Effector CD4-positive, alpha-beta T cell (primary cell): ENCODE measurements around the gene UFD1.

Source experiments
- DNase-seq: peaks from one replicate; pipeline ENCODE4 v3.0.0-alpha.2; 2020

The UFD1 gene

DNA sequence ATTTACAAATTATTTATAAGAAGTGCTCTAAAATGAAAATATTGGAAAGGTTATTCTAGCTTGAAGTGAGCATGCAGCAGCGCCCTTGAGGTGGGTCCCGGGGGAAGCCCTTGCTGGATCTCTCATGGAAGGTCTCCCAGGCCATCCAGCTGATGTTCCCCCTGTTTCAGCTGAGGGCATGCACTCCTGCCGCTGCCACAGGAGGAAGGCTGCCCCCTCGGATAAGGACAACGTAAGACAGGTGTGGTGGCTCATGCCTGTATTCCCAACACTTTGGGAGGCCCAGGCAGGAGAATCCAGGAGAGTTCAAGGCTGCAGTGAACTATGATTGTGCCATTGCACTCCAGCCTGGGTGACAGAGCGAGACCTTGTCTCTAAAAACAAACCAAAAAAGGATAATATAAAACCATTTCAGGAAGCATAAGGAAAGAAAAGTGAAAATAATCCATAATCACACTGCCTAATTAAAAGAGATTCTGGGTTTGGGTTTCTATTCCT is 15.7 kb upstream of the UFD1 start:
- DNase-seq, result no peak

GRCh38 chr22:19494001-19494560 is 15.1 kb upstream of the UFD1 start:
- no peak for DNase-seq

DNA sequence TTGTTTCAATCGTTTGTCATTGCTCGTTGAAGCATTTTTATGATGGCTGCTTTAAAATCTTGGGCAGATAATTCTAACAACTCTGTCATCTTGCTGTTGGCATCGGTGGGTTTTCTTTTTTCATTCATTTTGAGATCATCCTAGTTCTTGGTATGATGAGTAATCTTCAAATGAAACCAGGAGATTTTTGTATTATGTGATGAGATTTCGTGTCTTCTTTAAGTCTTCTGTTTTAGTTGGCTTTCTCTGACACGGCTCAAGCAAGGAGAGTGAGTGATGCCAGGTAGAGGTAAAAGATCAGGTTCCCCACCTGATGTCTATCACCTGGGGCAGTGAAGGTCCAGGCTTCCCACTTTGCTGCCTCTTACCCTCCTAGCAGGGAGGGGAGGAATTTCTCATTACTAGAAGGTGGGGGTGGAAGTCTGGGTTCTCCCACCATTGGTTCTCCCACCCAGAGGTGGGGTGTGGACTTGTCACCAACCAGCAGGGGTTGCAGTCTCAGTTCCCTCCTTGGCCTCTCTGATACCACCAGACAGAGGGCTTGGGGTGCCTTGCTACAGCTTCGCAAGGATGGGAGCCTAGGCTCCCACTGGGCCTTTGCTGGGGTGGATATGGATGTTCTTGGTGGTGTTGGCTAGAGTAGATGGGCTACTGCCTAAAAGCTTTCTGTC is 13.6 kb upstream of the UFD1 start:
- DNase-seq, result no peak

GRCh38 chr22:19490628-19491230 is 11.7 kb upstream of the UFD1 start:
- DNase-seq, result no peak

DNA sequence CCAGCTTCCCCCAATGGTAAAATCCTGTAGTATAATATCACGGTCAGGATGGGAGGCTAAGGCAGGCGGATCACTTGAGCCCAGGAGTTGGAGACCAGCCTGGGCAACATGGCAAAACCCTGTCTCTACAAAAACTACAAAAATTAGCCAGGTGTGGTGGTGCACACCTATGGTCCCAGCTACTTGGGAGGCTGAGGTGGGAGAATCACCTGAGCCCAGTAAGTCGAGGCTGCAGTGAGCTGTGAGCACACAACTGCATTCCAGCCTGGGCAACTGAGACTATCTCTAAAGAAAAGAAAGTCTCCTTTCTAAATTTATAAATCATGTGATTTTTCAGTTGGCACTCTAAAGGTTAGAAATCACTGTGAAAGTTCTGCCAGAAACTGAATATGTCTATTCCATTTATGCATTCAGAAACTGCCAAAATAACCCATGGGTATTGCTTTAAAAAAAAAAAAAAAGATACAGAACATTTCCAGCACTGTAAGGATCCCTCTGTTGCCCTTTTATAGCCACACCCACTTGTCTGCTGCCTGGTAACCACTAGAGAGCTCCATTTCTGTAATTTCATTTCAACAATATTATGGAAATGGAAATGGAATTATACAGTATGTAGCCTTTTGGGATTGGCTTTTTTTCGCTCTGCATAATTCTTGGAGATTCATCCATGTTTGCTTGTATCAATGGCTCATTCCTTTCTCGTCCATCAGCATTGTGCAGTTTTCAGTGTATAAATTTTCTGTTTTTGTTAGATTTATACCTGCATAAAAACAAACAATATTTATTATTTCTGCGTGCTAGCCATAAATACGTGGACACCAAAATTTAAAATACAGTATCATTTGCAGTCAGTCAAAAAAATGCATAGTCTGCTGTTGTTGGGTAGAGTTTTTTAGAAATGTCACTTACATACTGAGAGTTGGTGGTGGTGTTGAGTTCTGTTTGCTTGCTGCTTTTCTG is 10.2 kb upstream of the UFD1 start:
- no peak for DNase-seq

DNA sequence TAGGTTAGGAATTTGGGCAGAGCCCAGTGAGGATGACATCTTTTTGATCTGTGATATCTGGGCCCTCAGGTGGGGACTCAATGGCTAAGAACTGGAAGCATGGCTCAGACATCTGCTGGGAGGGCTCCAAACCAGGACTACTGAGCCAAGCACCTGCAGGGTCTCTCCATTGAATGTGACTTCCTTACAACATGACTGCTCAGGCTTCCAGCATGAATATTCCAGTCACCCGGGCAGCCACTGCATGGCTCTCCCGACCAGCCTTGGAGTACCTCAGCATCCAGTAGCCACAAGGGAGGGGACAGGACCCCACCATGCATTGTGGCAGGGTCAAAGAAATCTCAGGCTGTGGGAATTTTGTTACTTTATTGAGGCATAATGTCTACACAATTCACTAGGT is 9.3 kb upstream of the UFD1 start:
- DNase-seq, result no peak

- DNase-seq, result no peak
Observed at GRCh38 chr22:19483481-19484244, 4.7 kb upstream of the UFD1 start.

GRCh38 chr22:19482297-19482696 is 3.3 kb upstream of the UFD1 start:
- DNase-seq, result no peak

DNA sequence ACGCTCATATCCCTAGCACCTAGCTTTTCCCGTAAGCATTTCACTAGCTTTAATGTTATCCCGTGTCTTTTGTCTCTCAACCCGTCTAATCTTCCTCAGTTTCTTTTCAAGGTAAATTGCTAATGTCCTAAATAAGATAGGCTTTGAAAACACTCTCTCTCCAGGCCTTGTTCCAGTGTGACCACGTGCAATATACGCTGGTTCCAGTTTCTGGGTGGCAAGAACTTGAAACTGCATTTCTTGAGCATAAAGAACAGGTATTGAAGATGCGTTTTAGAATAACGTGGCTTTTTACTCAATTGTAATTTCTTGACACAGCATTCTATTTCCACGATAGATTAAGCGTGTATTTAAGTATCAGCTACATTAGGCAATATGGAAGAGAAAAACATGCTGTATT is 1.8 kb upstream of the UFD1 start:
- DNase-seq, result no peak

DNA sequence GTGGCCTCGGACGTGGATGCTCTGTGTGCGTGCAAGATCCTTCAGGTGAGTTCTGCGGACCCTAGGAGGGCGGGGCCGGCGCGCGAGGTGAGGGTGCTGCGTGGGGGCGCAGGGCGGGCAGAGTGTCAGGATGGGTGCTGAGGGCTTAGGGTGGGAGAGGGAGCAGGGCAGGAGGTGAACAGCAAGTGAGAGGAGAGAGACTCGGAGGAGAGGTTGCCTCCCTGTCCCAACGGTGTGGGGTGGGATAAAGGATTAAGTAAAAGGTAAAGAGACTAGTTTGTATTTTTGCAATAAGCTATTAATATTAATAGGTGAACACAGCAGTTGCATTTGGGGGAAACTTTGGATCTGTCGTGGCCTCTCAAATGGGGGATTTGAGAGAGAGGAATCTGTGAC is 1.2 kb upstream of the UFD1 start:
- no peak for DNase-seq

DNA sequence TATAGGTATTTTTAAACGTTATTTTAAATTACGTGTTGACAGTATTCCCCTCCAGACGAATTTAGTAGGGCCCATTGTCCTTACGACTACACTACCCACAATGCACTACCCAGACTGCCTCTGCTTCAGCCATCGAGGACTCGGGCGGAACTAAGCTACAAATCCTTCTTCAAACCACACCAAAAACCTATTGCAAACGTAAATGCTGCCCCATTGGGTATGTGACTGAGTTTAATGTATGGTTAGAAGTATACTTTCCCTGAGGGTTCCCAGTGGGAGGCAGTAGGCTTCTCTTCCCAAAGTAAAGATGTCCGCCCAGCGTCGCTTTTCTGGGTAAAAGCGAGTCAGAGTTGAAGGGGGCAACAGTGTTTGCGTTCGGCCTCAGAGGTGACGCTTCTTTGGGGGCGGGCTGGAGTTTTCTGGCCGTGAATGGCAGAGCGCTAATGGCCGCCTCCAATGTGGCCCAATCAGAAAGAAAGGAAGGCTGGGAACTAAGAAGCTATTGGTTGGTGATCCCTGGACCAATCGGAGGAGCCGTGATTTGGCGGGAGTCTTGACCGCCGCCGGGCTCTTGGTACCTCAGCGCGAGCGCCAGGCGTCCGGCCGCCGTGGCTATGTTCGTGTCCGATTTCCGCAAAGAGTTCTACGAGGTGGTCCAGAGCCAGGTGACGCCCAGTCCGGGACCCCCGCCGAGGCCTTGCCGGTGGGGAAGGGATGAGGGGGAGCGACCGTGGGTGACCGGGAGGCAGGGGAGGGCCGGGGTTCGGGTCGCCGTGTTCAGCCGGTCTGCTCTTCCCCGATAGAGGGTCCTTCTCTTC is 571 bp upstream of the UFD1 start, which contains the start of gene CDC45:
Gene CDC45 (plus strand): TSS at position 566 of the 818 bp plus-strand sequence. CDS start 49 bp downstream, at position 615.
- peak; percentile 91 for DNase-seq

DNA sequence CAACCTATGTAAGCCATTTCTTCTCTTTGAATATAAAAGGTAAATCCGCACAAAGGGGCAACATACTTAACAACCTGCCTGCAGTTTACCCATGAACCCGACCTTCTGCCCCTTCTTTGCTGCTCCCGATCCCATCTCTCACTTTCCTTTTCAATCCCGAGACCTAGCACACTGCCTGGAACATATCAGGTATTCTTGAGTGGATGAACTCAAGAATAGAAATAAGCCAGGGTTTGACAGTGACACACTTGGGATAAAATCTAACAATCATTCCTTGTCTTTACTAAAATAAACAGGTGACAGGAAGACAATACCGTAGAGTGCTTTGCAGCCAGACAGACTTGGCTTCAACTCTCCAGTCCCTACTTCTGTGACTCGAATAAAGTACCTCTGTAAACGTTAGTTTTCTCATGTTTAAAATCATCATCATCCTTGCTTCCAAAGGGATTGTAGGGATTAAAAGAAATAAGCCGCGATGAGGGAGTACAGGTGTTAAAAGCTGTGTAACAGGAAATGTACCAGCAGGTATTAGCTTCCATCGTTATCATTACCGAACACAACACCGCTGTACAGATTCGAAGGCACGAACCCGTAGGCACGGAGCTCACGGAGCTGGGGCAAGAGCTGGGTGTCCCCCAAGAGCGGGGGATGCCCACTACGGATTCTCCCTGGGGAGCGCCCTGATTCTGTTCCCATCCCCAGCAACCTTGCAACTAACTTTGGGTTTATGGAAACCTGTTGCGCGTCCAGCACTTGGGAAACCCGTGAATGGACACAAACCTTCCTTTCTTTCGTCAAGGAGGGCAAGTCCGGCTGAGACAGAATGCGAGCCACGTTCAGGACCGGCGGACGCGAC is 720 bp downstream of the UFD1 start:
- DNase-seq, result peak; percentile 12

DNA sequence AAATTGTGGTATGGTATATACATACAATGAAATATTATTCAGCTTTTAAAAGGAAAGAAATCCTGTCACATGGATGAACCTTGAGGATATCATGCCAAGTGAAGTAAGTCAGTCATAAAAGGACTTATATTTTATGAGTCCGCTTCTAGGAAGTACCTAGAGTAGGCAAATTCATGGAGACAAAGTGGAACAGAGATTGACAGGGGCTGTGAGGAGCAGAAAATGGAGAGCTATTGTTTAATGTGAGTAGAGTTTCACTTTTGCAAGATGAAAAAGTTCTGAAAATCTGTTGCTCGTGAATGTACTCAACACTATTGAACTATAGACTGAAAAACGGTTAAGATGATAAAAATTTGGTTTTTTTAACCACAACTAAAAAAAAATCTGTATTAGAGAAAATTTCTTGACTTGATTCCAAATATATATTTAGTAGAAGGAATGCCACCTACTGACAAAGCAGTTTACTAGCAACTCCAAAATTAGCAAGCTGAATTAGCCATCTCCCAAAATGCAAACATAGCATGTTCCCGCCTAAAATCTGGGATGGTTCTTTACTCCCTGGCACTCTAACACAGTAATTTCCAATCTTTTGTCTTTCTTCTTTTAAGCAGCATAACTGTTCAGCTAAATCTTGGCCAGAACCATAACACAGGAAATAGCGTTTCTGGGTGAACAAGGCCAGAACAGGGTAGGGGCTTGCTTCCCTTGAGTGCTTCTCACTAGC is 1.5 kb downstream of the UFD1 start:
- DNase-seq, result no peak

DNA sequence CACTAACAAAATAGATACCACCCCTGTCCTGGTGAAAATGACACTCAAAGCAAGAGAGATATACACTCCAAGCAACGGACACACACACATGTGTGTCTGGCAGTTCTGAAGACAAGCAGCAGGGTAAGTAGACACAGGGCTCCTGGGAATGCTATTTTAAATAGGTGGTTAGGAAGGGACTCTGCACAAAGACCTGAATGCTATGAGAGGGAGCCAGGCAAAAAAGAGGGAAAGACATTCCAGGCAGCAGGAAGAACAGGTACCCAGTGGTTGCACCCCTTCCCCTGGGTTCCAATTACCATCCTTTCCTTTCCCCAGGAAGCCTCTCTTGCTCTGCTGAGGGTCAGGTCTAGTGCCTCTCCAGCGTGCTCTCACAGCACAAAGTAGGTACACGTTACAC is 3.0 kb downstream of the UFD1 start:
- no peak for DNase-seq

GRCh38 chr22:19473578-19473977 is 5.4 kb downstream of the UFD1 start:
- DNase-seq, result no peak

GRCh38 chr22:19472233-19472632 is 6.8 kb downstream of the UFD1 start:
- no peak for DNase-seq

- DNase-seq, result no peak
Observed at GRCh38 chr22:19471572-19471971, 7.4 kb downstream of the UFD1 start.

- DNase-seq, result no peak
Observed at GRCh38 chr22:19470010-19470409, 9.0 kb downstream of the UFD1 start.

- DNase-seq, result no peak
Observed at GRCh38 chr22:19469421-19469820, 9.6 kb downstream of the UFD1 start.

- no peak for DNase-seq
Observed at GRCh38 chr22:19467912-19468311, 11.1 kb downstream of the UFD1 start.
